GM12873 (cell line): ENCODE data around the gene TBC1D14.

Experiments used
- CTCF ChIP-seq: IDR thresholded peaks from 2 replicates; pipeline ENCODE4 v1.5.1; 2012; ENCODE audit warnings: low read depth, mild to moderate bottlenecking, moderate library complexity, low read length, control low read depth; ENCODE audit not compliant: insufficient read depth; ENCODE audit errors: missing control alignments

TBC1D14 gene

GRCh38 chr4:6965329-6965728 lies 55.7 kb downstream of the TBC1D14 start:
- no peak for TF ChIP-seq CTCF

- TF ChIP-seq CTCF: no peak
Observed at GRCh38 chr4:6967846-6968340, 58.3 kb downstream of the TBC1D14 start.

GRCh38 chr4:6968496-6968895 lies 58.9 kb downstream of the TBC1D14 start:
- no peak for TF ChIP-seq CTCF

GRCh38 chr4:6969826-6970800 lies 60.5 kb downstream of the TBC1D14 start:
- no peak for TF ChIP-seq CTCF

- TF ChIP-seq CTCF: no peak
Observed at GRCh38 chr4:6971536-6972374, 62.1 kb downstream of the TBC1D14 start.

- no peak for TF ChIP-seq CTCF
Observed at GRCh38 chr4:6972375-6972650, 62.7 kb downstream of the TBC1D14 start.

- TF ChIP-seq CTCF: no peak
Observed at GRCh38 chr4:6972911-6973310, 63.3 kb downstream of the TBC1D14 start.
